GM18508 (cell line): ENCODE data around the gene ZMAT5.

Experiments
- ATAC-seq: cut with Tn5 transposase; IDR thresholded peaks from one replicate; pipeline ENCODE4 v1.9.1; 2021; ENCODE audit warnings: moderate number of reproducible peaks; ENCODE audit not compliant: insufficient read depth, unreplicated experiment

ZMAT5 gene, protein sequence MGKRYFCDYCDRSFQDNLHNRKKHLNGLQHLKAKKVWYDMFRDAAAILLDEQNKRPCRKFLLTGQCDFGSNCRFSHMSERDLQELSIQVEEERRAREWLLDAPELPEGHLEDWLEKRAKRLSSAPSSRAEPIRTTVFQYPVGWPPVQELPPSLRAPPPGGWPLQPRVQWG

DNA sequence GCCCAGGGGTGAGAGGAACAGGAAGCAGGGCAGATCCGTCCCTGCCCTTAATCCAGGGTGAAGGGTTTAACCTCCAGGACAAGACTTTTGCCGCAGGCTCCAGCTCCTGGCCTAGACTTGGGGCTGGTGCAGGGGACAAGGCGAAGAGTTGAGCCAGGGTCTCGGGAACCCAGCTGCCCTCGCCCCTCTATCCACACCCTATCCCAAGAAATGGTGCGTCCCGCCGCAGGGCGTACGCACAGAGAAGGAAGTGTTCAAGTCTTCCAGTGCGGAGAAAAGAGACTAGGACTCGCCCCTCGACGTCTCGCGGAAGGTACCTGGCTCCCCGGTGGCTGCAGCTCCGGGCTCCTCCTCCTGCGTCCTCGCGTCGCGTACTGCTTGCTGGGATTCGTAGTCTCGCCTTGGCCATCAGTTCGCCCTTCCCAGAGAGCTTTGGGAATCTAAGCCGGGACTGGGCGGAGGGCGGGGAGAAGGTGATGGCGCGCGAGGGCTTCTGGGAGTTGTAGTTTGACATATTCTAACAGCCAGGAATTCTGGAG is at the start of gene ZMAT5:
TSS of gene ZMAT5 (minus strand) at position 376 of the 539 bp plus-strand sequence. CDS start 18,463 bp downstream, outside the sequence.
- peak; percentile 56 for ATAC-seq

DNA sequence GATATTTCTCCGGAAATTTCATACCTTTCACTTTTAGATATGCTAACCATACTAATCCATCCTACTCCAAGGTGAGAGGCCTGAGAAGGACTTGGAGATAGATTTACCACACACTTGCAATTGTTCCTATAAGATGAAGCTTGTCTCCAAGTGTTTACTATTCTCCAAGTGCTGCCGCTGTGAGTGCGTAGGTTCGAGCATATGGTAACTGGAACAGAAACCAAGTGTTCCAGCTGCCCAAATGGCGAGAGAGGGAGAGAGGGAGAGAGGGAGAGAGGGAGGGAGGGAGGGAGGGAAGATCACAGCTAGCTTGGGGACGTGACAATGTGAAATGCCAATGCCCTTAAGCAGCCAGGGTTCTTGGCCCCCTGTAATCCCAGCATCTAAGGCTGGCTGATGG is 49.7 kb upstream of the ZMAT5 start:
- ATAC-seq, result no peak

DNA sequence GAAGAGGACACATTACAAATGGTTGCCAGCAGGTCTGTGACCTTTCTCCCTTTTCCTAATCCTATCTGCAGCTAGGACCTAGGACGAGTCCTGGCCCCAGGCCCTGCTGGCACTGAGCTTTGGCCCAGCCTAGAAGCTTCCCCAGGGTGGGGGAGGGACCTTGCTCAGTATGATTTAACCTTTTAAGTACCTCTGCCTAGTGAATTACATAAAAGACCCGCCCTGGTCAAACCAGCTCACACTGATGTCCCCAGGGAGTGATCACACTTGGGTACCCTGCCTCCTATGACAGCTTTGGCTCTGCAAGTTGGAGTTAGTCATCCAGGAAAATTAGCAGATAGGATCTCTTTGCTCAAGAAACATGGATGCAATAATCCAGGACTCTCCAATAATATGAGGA is 49.3 kb upstream of the ZMAT5 start:
- ATAC-seq, result no peak

DNA sequence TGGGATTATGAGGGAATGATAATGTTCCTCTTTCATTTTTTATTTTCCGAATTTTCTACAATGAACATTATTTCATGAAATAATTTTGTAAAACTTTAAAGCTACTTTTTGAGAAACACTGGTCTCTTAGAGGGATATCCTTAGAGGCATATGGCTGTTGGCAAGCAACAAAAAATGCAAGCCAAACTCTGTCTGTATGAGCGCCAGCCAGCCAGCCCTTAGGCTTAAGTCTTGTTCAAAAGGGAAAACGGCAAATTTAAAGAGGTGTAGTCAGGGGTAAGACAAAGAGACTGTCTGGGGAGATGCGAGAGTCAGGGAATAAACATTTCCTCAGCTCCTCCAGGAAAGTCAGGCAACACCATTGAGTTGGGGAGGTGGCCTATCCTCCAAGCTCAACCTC is 48.8 kb upstream of the ZMAT5 start:
- ATAC-seq, result no peak

DNA sequence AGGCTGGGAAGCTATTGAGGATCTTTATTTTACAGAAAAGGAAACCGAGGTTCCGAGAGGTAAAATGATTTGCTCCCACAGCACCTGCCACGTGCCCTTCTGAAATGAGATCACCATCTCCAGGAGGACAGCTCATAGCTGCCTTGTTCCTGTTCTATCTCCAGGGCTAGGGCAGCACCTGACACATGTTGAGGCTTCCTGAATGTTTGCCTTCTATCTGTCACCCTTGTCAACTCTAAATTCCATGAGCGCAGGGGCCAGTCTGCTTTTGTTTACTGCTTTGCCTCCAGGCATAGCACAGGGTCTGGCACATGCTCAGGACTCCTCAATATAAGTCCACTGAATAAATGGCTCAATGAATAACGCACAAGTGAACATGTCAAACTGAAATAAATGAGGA is 47.2 kb upstream of the ZMAT5 start:
- ATAC-seq, result no peak

DNA sequence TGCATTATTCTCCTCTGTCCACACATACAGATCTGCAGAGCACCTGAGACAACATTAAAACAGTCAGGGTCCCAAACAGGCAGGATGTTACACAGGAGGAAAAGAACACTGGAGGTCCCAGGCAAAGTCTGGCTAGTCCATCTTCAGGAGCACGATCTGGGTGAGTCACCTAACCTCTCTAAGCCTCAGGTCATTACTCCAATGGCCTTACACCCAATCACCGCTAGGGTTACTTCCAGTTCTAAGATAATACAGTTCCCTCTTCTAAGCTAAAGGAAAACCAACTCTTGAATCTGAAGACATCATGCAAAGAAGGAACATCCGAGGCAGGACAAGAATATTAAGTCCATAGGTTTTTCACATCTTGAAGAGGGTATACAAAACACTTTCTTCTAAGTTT is 46.8 kb upstream of the ZMAT5 start:
- no peak for ATAC-seq

DNA sequence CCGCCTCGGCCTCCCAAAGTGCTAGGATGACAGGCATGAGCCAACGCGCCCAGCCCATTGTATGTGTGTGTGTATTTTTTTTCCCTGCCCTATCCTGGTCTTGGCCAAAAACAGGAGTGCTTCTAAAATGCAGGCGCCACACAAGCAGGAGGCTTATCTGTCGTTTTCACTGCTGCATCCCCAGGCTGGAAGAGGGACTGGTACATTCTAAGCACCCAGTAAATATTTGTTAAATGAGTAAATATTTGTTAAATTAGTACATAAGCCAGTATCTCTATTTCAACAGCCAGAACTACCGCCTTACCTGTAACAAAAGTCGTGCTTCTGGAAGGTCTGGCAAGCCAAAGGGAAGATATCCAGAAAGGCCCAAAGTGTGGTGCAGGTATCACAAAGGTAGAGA is 46.3 kb upstream of the ZMAT5 start:
- ATAC-seq, result no peak

DNA sequence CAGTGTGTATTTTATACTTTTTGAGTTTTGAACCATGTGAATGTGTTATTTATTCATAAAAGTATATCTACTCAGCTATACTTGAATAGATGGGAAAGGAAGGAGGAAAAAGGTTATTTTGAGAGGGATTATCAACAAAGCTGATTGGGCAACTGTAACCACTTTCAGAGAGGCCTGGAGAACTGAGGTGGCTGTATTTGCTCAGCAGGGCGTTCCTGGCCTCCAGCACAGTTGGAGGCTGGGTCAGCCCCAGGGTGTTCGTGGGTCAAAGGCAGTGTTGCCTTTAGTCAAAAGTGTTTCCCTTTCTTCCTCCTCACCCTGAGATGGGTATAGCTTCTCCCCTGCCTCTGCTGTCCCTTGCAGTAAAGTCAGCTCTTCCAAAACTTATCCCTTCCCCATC is 44.6 kb upstream of the ZMAT5 start:
- no peak for ATAC-seq

DNA sequence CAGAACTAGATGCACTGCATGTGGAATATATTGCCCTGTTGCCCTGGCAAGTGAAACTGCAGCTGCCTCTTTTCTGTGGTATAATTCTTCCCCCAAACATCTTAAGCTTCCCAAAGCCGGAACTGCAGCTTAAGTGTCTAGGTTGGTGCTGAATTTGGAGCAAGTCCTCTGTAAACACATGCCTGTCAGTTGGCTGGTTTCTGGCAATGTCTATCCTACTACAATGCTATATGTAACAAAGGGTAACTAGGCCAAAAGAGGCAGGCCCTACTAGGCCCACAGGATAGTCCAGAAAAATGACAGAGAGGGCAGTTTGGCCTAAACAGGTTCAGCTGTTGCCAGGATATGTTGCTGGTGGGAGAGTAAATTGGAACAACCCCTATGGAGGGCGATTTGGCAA is 43.4 kb upstream of the ZMAT5 start:
- ATAC-seq, result no peak

DNA sequence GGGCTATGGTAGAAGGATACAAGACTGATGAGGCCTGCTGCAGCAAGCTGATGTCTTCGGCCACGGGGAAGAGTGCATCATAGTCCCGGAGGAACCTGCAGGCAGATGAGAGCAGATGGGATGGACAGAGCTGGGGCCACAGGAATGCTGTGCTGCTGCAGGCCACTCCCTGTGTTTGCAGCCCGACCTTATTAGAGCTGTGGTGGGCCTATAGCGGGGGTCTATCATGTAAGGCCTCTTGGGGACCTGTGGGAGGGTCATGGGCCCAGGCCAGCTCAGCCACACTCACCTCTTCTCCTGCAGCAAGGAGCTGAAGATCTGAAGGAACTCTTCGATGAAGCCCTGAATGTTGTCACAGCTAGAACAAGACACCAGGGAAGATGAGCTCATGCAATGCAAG is 39.4 kb upstream of the ZMAT5 start:
- no peak for ATAC-seq

DNA sequence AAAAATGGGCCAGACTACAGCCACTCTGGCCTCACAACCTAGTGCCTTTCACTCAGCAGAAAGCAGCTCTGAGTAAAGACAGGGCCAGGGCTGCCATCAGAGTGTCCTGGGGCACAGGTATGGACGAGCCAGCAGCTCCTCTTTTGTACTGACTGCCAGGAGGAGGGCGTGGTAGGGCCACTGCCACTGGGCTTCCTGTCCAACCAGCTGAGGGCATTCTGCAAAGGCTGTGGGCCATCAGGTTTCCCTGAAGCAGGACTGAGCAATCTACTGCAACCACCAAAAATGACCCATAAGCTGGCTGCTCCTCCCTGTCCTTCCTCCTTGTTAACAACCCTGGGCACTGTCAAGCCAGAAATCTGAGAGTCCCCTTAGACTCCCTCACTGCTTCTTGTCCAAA is 38.2 kb upstream of the ZMAT5 start:
- no peak for ATAC-seq

DNA sequence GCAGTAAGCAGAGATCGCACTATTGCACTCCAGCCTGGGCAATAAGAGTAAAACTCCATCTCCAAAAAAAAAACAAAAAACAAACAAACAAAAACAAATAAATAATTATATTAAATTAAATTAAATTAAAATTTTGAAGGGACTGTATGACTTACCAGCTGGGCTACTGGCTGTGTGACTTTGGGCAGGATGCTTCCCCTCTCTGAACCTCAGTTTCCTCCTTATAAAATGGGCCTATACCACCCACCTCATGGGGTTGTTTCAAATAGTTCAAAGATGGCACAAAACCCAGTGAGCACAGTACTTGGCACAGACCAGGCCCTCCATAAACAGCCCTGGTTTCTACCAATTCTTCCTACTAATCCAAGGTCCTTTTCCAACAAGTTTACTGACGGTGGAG is 36.4 kb upstream of the ZMAT5 start:
- no peak for ATAC-seq

DNA sequence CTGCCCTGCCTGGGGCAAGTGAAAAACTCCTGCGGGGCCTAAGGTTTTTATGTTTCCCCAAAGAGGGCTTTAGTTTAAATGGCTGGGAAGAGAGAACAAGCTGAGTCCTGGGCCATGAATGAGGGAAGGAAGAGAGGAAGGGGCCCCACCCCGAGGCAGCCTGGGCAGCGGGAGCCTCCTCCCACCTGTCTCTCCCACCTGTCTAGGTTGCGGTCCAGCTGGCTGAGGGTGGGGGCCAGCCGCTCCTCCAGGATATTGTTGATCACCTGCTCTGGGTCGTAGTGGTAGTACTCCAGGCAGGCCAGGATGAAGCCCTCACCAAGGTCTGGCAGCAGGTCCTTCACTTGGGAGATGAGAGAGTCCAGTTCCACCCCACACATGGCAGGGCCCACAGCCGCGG is 35.0 kb upstream of the ZMAT5 start:
- no peak for ATAC-seq

DNA sequence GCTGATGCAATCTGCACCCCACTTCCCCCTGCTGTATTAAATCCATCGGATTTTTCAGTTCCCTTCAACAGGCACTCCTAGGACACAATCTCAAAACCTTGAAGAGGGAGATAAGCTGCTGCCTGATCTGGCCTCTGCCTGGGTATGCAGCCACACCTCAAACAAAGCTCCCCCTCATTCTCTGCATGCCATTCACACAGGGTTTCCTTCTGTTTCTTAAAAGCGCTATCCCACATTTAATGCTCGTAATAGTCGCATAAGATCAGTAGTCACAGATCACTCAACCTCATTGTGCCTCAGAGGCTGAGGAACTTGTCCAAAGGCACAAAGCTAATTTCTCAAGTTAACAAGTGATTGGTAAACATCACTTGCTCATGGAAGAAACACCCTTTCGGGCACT is 34.3 kb upstream of the ZMAT5 start:
- no peak for ATAC-seq

DNA sequence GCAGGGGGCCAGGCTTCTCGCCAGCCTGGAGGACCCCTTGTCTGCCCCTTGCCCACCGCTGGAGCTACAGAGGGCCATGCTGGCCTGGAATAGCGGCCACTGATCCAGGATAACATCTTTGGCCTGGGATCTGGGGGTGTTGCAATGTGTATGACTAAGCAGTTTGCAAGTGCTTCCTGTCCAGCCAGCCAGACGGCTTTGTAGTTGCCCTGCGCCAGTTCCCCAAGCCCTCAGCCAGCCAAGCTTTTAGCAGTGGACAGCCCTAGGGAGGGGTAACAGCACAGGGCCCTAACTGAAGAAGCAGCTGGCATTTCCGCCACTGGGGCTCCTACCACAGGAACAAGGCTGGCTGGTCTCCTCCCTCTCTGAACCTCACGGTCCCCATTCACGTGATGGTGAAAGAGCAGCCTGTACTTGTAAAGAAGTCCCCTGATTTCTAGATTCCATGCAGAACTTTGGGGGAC is 32.4 kb upstream of the ZMAT5 start:
- no peak for ATAC-seq

DNA sequence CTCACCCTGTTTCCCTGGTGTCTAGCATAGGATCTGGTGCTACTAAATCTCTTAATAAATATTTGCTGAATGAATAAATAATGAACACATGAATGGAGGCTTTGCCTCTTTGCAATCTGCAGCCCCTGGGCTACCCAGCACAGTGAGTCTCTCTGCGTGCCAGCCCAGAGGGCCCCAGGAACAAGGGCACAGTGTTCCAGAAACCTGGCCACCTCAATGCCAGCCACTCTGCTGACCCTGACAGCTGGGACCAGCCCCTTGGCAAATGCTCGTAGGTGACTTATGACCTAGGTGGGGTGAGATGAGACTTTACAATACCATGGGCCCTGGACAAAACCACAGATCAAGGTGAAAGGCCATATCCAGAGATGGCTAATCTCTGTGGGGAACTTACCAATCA is 32.0 kb upstream of the ZMAT5 start:
- no peak for ATAC-seq

DNA sequence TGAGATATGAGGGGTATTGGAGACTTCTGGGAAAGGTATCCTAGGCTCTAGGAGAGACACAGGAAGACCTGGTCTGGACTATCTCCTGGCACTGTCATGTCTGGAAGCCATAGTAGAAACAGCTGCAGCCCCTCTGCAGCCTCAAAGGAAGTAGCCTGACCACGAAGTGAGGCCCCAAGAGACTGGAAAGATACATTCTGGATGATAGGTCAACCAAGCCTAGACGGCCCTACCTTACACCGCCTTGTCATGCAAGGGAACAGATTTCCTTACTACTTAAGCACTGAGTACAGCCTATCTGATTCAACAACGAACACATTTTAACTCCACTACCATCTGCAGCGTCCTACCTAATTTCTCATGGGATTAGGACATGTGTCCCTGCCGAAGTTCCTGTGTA is 31.5 kb upstream of the ZMAT5 start:
- no peak for ATAC-seq

DNA sequence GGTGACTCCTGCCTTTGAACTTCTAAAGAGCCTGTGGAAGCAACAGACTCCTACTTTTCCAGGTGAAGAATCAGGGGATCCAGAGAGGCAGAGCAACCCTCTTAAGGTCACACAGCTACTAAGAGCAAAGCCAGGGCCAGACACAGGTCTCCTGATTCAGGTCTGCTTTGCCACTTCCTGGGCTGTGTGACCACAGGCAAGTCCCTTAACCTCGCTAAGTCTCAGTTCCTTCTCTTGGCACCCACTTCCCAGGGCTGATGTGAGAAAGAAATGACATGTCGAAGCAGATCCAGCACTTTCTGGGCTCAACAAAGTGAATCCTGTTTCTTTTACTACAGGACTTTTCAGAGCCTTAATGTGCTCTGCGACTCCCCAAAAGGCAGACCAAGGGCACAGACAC is 30.5 kb upstream of the ZMAT5 start:
- no peak for ATAC-seq

DNA sequence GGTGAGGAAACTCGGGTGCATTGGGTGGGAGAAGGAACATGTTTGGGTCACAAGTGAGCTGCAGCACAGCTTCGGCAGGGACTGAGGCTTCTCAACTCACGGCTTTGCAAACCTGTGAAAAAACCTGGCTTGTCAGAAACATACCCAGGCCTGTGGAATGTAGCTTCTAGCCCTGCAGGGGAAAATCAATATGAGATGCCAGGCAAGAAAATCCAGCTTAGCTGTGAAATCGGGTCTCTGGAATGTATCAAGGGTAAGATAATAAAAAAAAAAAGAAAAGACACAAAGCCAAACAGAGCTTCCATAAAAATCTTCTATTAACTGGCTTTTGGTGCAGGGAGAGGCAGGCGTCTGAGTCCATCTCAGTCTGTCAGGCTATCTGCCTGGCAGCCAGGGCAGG is 28.9 kb upstream of the ZMAT5 start:
- ATAC-seq, result no peak

DNA sequence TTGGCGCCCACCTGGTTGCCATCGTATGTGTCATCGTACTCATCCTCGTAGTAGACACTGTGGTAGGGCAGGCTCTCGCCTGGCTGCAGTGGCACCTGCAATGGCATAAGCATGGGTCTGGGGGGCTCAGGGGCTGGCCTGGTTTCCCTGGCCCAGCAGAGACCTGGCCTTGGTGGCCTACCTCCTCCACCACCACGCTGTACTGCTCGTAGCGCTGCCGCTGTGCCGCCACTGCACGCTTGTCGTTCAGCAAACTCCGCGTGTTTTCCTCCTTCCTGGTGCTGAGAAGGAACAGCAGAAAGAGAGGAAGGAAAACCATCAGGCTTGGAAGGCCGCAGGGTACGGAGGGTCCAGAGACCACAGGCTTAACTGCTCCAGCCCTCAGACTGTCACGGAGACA is 26.6 kb upstream of the ZMAT5 start:
- ATAC-seq, result no peak

DNA sequence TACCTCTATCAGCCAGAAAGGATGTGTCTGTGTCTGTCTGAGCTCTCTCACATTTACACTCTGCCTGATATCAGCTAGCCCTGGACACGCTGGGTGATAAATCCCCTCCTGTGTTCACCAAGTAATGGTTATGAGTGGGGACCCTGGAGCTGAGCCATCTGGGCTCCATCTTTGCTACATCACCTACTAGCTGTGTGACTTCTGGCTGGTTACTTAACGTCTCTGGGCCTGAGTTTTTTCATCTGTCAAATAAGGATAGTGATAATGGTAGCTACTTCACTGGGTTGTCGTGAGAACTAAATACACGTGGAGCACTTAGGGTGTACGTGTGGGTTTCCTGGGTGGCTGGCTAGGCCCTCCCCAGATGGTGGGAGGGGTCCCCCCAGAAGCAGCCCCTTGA is 23.3 kb upstream of the ZMAT5 start:
- ATAC-seq, result no peak

DNA sequence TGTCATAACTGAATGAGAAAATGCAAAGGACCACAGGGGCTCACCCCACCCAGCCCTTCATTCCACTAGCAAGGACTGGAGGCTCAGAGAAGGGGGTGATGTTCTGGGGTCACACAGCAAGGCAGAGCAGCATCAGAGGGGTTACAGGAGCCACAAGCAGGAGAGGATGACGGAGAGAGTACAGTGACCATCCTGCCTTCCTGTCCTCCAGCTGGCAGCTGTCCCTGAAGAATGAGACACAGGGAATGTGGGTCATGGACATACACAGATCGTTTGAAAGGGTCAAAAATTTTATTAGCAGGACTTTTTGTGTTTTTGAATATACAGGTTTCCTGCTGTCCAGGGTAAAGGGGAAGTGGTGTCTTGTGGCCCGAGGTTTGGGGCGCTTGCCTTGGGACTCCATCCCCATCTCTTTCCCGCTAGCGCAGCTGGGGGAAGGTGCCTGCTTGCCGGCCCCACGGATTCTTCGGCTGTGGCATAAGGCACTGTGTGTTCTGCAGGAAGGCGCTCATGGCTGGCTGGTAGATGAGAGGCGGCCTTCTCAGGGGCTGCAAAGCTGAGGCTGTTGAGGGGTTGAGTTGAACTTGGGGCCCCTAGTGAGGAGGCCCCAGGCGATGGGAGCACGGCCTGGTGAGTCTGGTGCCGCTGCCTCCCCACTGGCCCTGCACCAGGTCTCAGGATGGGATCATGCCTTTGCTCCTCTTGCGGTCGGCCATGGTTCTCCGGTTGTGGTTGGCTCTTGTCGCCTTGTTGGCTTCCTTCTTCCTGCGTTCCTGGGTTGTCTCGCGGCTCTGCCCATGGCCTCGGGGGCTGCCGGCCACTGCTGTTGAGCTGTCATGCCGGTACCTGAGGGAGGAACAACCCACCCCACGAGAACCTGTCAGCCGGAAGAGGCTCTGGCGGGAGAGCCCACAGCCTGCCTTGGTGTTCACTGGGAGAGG is 21.8 kb upstream of the ZMAT5 start:
- no peak for ATAC-seq
